Measurements from ENCODE around the gene PPP3R1.

Gene PPP3R1

GRCh38 chr2:68252400-68253218 is at the start of gene PPP3R1:
Gene PPP3R1, minus strand, starts transcription at chr2:68252532. Its CDS starts 405 bp downstream, at chr2:68252127.
- DNase-seq, result peak; percentile 94

GRCh38 chr2:68295516-68295915 is 43.2 kb upstream of the PPP3R1 start:
- no peak for DNase-seq

GRCh38 chr2:68294913-68295312 is 42.6 kb upstream of the PPP3R1 start:
- DNase-seq, result no peak

- no peak for DNase-seq
These were observed 41.9 kb upstream of the PPP3R1 start for GRCh38 chr2:68294187-68294586.

DNA sequence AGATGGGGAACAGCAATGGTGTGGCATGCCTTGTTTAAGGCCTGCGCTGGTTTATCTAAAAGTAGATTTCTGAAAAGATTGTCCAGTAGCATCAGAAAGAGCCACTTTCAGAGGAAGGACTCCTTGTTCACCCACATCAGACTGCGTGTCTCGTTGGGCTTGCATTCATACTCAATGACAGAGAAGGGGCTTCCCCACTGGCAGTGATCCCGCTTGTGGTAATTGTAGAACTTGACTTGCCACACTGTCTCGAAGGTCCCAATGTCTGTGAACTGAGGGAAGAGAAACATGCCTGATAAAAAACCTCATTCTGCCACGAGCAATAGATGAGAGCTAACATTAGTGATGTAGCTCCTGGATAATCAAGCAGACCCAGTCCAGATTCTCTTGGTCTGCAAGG is 41.4 kb upstream of the PPP3R1 start:
- DNase-seq, result no peak

- no peak for DNase-seq
These were observed 40.7 kb upstream of the PPP3R1 start for GRCh38 chr2:68293024-68293423.

- DNase-seq, result peak; percentile 6
These were observed 39.9 kb upstream of the PPP3R1 start for GRCh38 chr2:68292108-68292710.

GRCh38 chr2:68291314-68291713 is 39.0 kb upstream of the PPP3R1 start:
- no peak for DNase-seq

- no peak for DNase-seq
These were observed 38.6 kb upstream of the PPP3R1 start for GRCh38 chr2:68290901-68291300.

- DNase-seq, result no peak
These were observed 35.5 kb upstream of the PPP3R1 start for GRCh38 chr2:68287580-68288441.

- DNase-seq, result no peak
These were observed 32.6 kb upstream of the PPP3R1 start for GRCh38 chr2:68284896-68285295.

- no peak for DNase-seq
These were observed 31.1 kb upstream of the PPP3R1 start for GRCh38 chr2:68283419-68283812.

DNA sequence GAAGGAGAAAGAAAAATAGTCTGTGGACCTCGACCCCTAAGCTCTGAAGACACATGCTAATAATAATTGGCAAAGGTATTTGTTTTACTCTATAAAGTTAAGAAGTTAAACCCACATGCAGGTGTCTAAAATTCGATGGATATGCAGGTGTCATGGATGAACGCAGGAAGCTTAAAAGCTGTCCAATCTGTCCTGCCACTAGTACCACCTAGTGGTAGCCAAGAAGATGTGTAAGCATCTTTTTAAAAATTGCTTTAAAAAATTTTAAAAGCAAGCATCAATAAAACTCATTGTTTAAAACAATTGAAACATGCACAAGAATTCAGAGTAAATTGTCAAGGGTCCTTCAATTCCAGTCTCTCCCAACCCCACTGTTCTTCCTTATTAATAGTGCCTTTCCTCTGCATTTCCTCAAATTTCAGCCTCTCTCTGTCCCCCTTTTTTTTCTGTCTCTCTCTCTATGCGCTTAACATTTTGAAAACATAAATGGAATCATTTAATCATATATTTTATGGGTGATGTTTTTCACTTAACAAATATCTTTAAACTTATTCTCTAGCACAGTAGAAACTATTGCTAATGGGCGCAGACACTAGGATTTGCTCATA is 30.6 kb upstream of the PPP3R1 start:
- peak; percentile 15 for DNase-seq

- no peak for DNase-seq
These were observed 28.5 kb upstream of the PPP3R1 start for GRCh38 chr2:68280796-68281195.

DNA sequence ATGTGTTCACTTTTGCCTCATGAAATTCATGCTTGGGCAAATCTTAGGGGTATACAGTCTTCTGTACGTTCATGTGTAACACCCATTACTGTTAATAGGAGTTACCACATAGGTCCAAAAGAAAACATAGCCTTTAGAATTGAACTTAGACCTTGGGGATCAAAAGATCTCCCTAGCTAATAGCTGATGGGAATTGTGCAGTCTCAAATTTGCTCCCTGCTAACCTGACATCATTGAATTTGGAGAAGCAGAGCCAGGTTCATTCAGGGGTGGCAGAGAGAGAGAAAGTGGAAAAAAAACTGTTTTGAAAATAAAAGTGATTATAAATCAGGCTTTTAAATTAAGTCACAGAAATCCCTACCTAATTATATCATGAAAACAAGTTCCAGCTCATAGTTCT is 28.0 kb upstream of the PPP3R1 start:
- DNase-seq, result no peak

DNA sequence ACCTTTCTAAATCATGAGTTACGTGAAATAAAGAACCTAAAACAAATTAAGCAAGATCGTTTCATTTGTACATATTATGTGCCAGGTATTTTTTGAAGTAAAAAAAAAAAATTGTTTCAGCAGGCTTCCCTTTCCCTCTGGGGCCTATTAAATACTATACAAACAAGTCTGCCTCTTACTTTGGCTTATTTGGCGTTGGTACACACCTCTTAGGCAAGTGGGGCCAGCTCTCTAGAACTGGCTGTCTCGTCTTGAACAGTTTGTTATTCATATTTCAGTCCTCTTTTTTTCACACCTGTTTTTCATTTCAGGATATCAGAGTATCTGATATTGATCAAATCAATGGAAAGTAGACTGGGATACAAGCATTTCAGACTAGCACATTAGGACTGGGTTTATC is 27.4 kb upstream of the PPP3R1 start:
- DNase-seq, result no peak

DNA sequence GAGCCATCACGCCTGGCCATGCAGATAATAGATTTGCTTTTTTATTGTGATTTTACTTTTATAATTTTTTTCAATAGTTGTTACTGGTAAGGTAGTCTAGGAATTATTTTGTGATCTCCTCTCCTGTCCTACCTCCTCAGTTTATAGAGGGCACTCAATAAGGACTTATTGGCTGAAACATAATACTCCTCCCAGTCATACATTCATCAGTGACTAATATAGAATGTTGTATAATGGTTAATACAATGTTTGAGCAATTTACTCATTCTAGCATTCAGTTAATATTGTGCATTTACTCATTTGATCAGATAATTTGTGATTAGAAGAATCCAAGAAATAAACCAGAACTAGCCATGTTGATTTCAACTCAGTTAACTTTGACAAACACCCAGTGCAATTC is 25.8 kb upstream of the PPP3R1 start:
- no peak for DNase-seq

GRCh38 chr2:68274022-68274421 is 21.7 kb upstream of the PPP3R1 start:
- no peak for DNase-seq

DNA sequence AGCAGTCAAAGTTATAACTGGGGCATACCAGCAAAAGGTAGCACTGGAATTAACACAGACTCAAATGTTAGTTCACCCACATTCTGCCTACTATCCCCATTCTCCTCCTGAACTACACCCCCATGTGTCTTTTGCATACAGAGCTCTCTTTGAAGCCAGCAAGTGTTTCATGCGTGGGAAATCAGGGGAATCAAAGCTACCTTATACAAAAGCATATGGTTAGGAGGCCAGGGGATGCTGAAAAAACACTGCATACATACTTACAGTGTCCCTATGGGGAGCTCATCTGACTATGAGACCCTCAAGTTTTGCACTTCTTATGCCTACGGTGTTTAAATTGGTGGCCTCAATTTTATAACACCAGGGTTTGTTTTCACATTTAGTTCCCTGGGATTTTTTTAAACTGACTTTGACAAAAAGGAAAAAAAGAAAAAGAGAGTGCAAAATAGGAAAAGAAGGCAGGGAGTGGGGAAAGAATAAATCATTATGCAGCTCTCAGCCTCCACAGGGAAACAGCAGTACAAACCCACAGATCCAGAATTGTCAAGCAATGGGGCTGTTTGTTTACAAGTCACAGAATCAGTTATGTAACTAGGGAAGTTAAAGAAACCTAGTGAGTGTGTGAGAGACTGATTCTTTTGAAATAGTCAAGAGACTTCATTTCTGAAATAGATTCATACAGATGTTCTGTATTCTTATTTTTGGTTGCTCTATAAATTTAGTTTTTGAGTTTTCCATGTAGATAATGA is 20.1 kb upstream of the PPP3R1 start:
- no peak for DNase-seq

GRCh38 chr2:68266655-68267054 is 14.3 kb upstream of the PPP3R1 start:
- DNase-seq, result no peak

- no peak for DNase-seq
These were observed 11.3 kb upstream of the PPP3R1 start for GRCh38 chr2:68263632-68264031.

- no peak for DNase-seq
These were observed 6.5 kb upstream of the PPP3R1 start for GRCh38 chr2:68258851-68259250.

DNA sequence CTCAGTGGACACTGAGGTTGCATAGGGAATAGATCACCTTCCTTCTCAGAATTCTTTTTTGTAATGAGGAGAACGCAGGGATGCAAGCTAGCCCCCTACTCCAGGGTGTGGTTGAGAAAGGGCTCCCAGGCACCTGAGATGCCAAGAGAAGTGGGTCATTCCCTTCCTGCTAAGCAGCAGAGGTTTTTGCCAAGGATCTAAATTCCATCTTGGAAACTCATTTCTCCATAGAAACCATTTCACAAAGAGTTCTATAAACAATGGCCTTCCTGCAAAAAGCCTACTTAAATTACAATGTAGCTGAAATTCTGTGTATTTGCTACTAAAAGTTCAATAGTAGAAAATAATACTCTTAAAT is 3.7 kb upstream of the PPP3R1 start:
- DNase-seq, result no peak

Data from stimulated activated CD4-positive, alpha-beta T cell treated with anti-CD3 and anti-CD28 coated beads, Interleukin-4, amount 100 ng/mL, for 24 hours (primary cell).